GM12878 (cell line): ENCODE data around the gene RCN1. TPM values are rescaled to one million over a fixed set of nuclear protein-coding genes. Genes with fewer than 3 reads are reported as not detected.
A peak's percentile ranks its signal among the peaks of the same experiment; 100 is the strongest.

Experiments
- ATAC-seq: fragments of 200-7000 bp; cut with Tn5 transposase; 3 replicates; pipeline ENCODE4 v1.9.1; 2020; ENCODE audit warnings: mild to moderate bottlenecking, moderate library complexity
- BruUV-seq: library from RNA; stranded (reverse); fragments of 400-500 nt; replicated peaks from 2 replicates; lab custom pipeline; 2021; lab: Mats Ljungman, UMichigan
- CTCF ChIA-PET: fragments of 300-600 bp; sonication (Branson Sonifier 250); formaldehyde crosslinking; extraction: SDS; loops from one replicate; lab custom pipeline; 2021; ENCODE audit warnings: inconsistent platforms; lab: Yijun Ruan, JAX
- POLR2A ChIA-PET: fragments of 350-600 bp; formaldehyde crosslinking; extraction: SDS; loops from one replicate; lab custom pipeline; 2021; ENCODE audit warnings: inconsistent platforms; lab: Charles Lee
- RAD21 ChIA-PET: fragments of 300-600 bp; sonication (Branson Sonifier 250); formaldehyde crosslinking; loops from one replicate; lab custom pipeline; 2023; ENCODE audit warnings: antibody characterized with exemption; ENCODE audit not compliant: unreplicated experiment; lab: Charles Lee
- SMC1A ChIA-PET: fragments of 300-600 bp; sonication (Branson Sonifier 250); formaldehyde crosslinking; loops from one replicate; lab custom pipeline; 2023; ENCODE audit not compliant: unreplicated experiment, uncharacterized antibody; lab: Charles Lee
- DNase-seq: peaks from one replicate; pipeline ENCODE4 v3.0.0-alpha.2; 2011; ENCODE audit warnings: low read depth, low spot score
- FAIRE-seq: peaks from 3 replicates; lab custom pipeline; 2011; peaks lifted over from hg19 to GRCh38; lab: Jason Lieb, UNC
- H2AFZ ChIP-seq: 2 replicates; pipeline ENCODE4 v1.6.0; 2011; ENCODE audit warnings: low read depth, low read length, control low read depth; ENCODE audit not compliant: control insufficient read depth
- H3K27ac ChIP-seq: 2 replicates; pipeline ENCODE4 v1.5.1; 2011; ENCODE audit warnings: control low read depth; ENCODE audit not compliant: control insufficient read depth, insufficient read depth
- H3K27me3 ChIP-seq, 2 experiments: replicated peaks in 1 of 2; 2 replicates each; pipeline versions ENCODE4 v1.6.0 to v1.6.1; 2011; ENCODE audit warnings: low read length in 1 of 2; ENCODE audit not compliant: control insufficient read depth in 2 of 2, insufficient read depth in 2 of 2
- H3K36me3 ChIP-seq, 2 experiments: 2 replicates each; pipeline ENCODE4 v1.5.1; 2011; ENCODE audit warnings: low read length in 1 of 2; ENCODE audit not compliant: control insufficient read depth in 2 of 2, insufficient read depth in 2 of 2
- H3K4me1 ChIP-seq: 2 replicates; pipeline ENCODE4 v1.6.1; 2011; ENCODE audit warnings: mild to moderate bottlenecking, low read length, moderate library complexity, mixed read lengths; ENCODE audit not compliant: control insufficient read depth, insufficient read depth
- H3K4me2 ChIP-seq: 2 replicates; pipeline ENCODE4 v1.6.0; 2011; ENCODE audit warnings: control low read depth; ENCODE audit not compliant: control insufficient read depth, insufficient read depth
- H3K4me3 ChIP-seq: fragments of 200-600 bp; sonication (generic); 2 replicates; pipeline ENCODE4 v1.5.1; 2016
- H3K79me2 ChIP-seq: 2 replicates; pipeline ENCODE4 v1.6.0; 2011; ENCODE audit warnings: low read length; ENCODE audit not compliant: control insufficient read depth, insufficient read depth
- H3K9ac ChIP-seq: 2 replicates; pipeline ENCODE4 v1.8.0; 2011; ENCODE audit warnings: low read length, control low read depth, mixed read lengths; ENCODE audit not compliant: control insufficient read depth, insufficient read depth
- H3K9me3 ChIP-seq: replicated peaks from 3 replicates; pipeline ENCODE4 v1.5.1; 2011; ENCODE audit warnings: mild to moderate bottlenecking, low read length; ENCODE audit not compliant: control insufficient read depth, insufficient read depth
- H4K20me1 ChIP-seq: 2 replicates; pipeline ENCODE4 v1.6.0; 2011; ENCODE audit not compliant: control insufficient read depth, insufficient read depth
- ATF7 ChIP-seq: fragments of 450-650 bp; IDR thresholded peaks from 2 replicates; pipeline ENCODE4 v1.6.1; 2016; ENCODE audit warnings: low read depth, mild to moderate bottlenecking
- CEBPZ ChIP-seq: fragments of 150-350 bp; IDR thresholded peaks from 2 replicates; pipeline ENCODE4 v1.6.1; 2016; ENCODE audit warnings: low read depth, low read length
- CREM ChIP-seq: IDR thresholded peaks from 2 replicates; pipeline ENCODE4 v1.6.1; 2014; ENCODE audit warnings: antibody characterized with exemption, low read depth
- ETV6 ChIP-seq, 2 experiments: fragments of 450-650 bp in 1 of 2; IDR thresholded peaks in 1 of 2; conservative IDR thresholded peaks in 1 of 2; 2 replicates each; pipeline ENCODE4 v1.6.1; 2014; ENCODE audit warnings: antibody characterized with exemption in 1 of 2, borderline replicate concordance in 1 of 2, low read depth in 1 of 2, mild to moderate bottlenecking in 1 of 2, moderate library complexity in 1 of 2
- FOXK2 ChIP-seq: fragments of 450-650 bp; IDR thresholded peaks from 2 replicates; pipeline ENCODE4 v1.6.1; 2017; ENCODE audit warnings: mild to moderate bottlenecking, moderate library complexity
- NFYA ChIP-seq: IDR thresholded peaks from 2 replicates; pipeline ENCODE4 v1.6.1; 2011; ENCODE audit warnings: low read depth, mild to moderate bottlenecking, low read length, improper control_type of control experiment, borderline replicate concordance
- PAX5 ChIP-seq: IDR thresholded peaks from 2 replicates; pipeline ENCODE4 v1.6.1; 2011; ENCODE audit warnings: low read depth, low read length, borderline replicate concordance
- PML ChIP-seq: IDR thresholded peaks from 2 replicates; pipeline ENCODE4 v1.6.1; 2012; ENCODE audit warnings: low read length, inconsistent platforms
- SKIL ChIP-seq: fragments of 450-650 bp; IDR thresholded peaks from 2 replicates; pipeline ENCODE4 v1.6.1; 2017; ENCODE audit warnings: mild to moderate bottlenecking, low read depth, inconsistent platforms; ENCODE audit not compliant: poor library complexity, severe bottlenecking
- TARDBP ChIP-seq: IDR thresholded peaks from 2 replicates; pipeline ENCODE4 v1.6.1; 2016; ENCODE audit warnings: borderline replicate concordance
- WGBS: methylation state at CpG from one replicate; pipeline ENCODE4 v1.1.6; 2016; ENCODE audit warnings: low lambda C conversion rate; ENCODE audit not compliant: insufficient replicate concordance, insufficient coverage; ENCODE audit errors: missing lambda C conversion rate; 5-methylcytosine and 5-hydroxymethylcytosine counted together
- in situ Hi-C: fragments of 300-500 bp; cut with MboI; formaldehyde crosslinking; loops from 9 replicates; pipeline ENCODE4 v1.14.3; 2018; ENCODE audit warnings: mixed read lengths
- intact Hi-C: fragments of 100-400 bp; cut with micrococcal nuclease; formaldehyde crosslinking; loops from one replicate; pipeline ENCODE4 v1.14.2; 2022; ENCODE audit not compliant: unreplicated experiment
- polyA plus RNA-seq, 11 experiments: library from polyadenylated mRNA; depleted of rRNA in 4 of 11; unstranded in 6 of 11; stranded (reverse) in 5 of 11; fragments of >200 nt; fragmentation: Nextera tagmentation in 4 of 11; fragmentation: Illumina TruSeq in 1 of 11; extraction: Ambion mirVana in 4 of 11; extraction: Trizol in 1 of 11; gene quantifications; 1 replicate in 1 of 11; 2 replicates in 10 of 11; pipeline versions ENCODE4 v1.2.1 to v1.2.3, GENCODE V29; 2011 to 2016; ENCODE audit warnings: inconsistent platforms in 2 of 11, missing spikeins in 2 of 11, low read depth in 1 of 11
- total RNA-seq, 4 experiments: library from RNA; depleted of rRNA in 3 of 4; stranded (reverse); fragments of >200 nt in 3 of 4; fragmentation: Illumina TruSeq in 1 of 4; extraction: Trizol in 1 of 4; gene quantifications; 2 replicates each; pipeline versions ENCODE4 v1.2.1 to v1.2.3, GENCODE V29; 2013 to 2021
- TF ChIP-seq, protein P1 (sequence below): IDR thresholded peaks from 2 replicates; pipeline ENCODE4 v1.6.1; 2011; ENCODE audit warnings: borderline replicate concordance, low read depth, mild to moderate bottlenecking, moderate library complexity, low read length; ENCODE audit not compliant: insufficient read depth, poor library complexity, severe bottlenecking
- TF ChIP-seq, protein P2 (sequence below), 3 experiments: IDR thresholded peaks in 2 of 3; conservative IDR thresholded peaks in 1 of 3; 2 replicates each; pipeline ENCODE4 v1.5.1; 2011; ENCODE audit warnings: low read depth in 3 of 3, low read length in 3 of 3, mild to moderate bottlenecking in 3 of 3, control low read depth in 2 of 3, moderate library complexity in 2 of 3, inconsistent platforms in 1 of 3, mixed read lengths in 1 of 3; ENCODE audit not compliant: control insufficient read depth in 2 of 3, insufficient read depth in 1 of 3; ENCODE audit errors: extremely low read depth in 1 of 3

RCN1 gene
- total and polyA plus RNA-seq, 10 of the 15 experiments (the other 5 are each of a cell fraction or from before 2014, with no cell fraction given), result 17.6 to 76.7 (median 56.4) TPM

- peak overlapping the region; percentile 82 for H3K27ac ChIP-seq
- H3K4me3 ChIP-seq, result peak overlapping the region; percentile 33
- peaks cover 6 to 25% of the 10 kb centered on the region in 2 experiments for H3K36me3 ChIP-seq
- in situ Hi-C loops (no loop called here), intact Hi-C loops (loop anchor here (1.0 to 2.0 kb wide), 3 partner anchors 13 to 53 kb away; no protein-coding TSS in a partner anchor)
- CTCF ChIA-PET, result interaction anchor here (1.0 to 1.7 kb wide), 7 partner anchors 10 to 70 kb away, joined by 3 to 7 read pairs (median 4); no protein-coding TSS in a partner anchor
- H3K79me2 ChIP-seq, result peaks cover 4% of the 10 kb centered on the region; the same call in 1 of the 2 replicates
- H4K20me1 ChIP-seq, result no peaks in the 10 kb centered on the region
- SMC1A ChIA-PET, result interaction anchor here (1.0 to 2.6 kb wide), 12 partner anchors 9 to 424 kb away, joined by 3 to 8 read pairs (median 5); partner anchors contain the start of gene RCN1
- RAD21 ChIA-PET, result interaction anchor here (0.6 to 3.0 kb wide), 5 partner anchors 15 to 115 kb away, joined by 3 to 16 read pairs (median 4); partner anchors contain the start of gene RCN1
- H3K4me2 ChIP-seq, result peak overlapping the region; percentile 51
- WGBS, result 14% methylated on average over 7 of the region's 7 CpGs
- peaks cover 22% of the 10 kb centered on the region for H3K4me1 ChIP-seq
- DNase-seq (peak; percentile 81), ATAC-seq (peak; percentile 91), FAIRE-seq (peak; percentile 88)
- H2AFZ ChIP-seq, result no peak overlapping the region
- POLR2A ChIA-PET, result interaction anchor here (1.2 to 1.7 kb wide), 3 partner anchors 15 to 48 kb away, joined by 5 to 10 read pairs (median 6); partner anchors contain the start of gene RCN1
- no peaks in the 10 kb centered on the region for H3K9me3 ChIP-seq
- peak overlapping the region; percentile 60 for H3K9ac ChIP-seq
- BruUV-seq, result no TSS peak
- H3K27me3 ChIP-seq, result no peaks in the 10 kb centered on the region
- TF ChIP-seq SKIL, result peak; percentile 89
- TF ChIP-seq, protein P1, sequence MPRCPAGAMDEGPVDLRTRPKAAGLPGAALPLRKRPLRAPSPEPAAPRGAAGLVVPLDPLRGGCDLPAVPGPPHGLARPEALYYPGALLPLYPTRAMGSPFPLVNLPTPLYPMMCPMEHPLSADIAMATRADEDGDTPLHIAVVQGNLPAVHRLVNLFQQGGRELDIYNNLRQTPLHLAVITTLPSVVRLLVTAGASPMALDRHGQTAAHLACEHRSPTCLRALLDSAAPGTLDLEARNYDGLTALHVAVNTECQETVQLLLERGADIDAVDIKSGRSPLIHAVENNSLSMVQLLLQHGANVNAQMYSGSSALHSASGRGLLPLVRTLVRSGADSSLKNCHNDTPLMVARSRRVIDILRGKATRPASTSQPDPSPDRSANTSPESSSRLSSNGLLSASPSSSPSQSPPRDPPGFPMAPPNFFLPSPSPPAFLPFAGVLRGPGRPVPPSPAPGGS, result peak; percentile 94
- TF ChIP-seq, protein P2, sequence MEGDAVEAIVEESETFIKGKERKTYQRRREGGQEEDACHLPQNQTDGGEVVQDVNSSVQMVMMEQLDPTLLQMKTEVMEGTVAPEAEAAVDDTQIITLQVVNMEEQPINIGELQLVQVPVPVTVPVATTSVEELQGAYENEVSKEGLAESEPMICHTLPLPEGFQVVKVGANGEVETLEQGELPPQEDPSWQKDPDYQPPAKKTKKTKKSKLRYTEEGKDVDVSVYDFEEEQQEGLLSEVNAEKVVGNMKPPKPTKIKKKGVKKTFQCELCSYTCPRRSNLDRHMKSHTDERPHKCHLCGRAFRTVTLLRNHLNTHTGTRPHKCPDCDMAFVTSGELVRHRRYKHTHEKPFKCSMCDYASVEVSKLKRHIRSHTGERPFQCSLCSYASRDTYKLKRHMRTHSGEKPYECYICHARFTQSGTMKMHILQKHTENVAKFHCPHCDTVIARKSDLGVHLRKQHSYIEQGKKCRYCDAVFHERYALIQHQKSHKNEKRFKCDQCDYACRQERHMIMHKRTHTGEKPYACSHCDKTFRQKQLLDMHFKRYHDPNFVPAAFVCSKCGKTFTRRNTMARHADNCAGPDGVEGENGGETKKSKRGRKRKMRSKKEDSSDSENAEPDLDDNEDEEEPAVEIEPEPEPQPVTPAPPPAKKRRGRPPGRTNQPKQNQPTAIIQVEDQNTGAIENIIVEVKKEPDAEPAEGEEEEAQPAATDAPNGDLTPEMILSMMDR (IDR thresholded peaks at IDR 0.05 in 2 of 3, conservative IDR thresholded peaks at IDR 0.05 in 1 of 3; ENCODE audit: control insufficient read depth in 2 of 3, extremely low read depth in 1 of 3, insufficient read depth in 1 of 3, low read depth in 3 of 3, low read length in 3 of 3), result no peak
- peak in 1 of 2 experiments; percentile 80; a peak in 2 of 4 replicates for TF ChIP-seq ETV6 (conservative IDR thresholded peaks at IDR 0.05 in 1 of 2, IDR thresholded peaks at IDR 0.05 in 1 of 2; ENCODE audit: borderline replicate concordance in 1 of 2, low read depth in 1 of 2)
- TF ChIP-seq CEBPZ, result no peak
- peak; percentile 64; the same call in 1 of the 2 replicates for TF ChIP-seq PML
- peak; percentile 40; the same call in 1 of the 2 replicates for TF ChIP-seq ATF7
- TF ChIP-seq PAX5, result peak; percentile 86; the same call in 1 of the 2 replicates
- peak; percentile 80 for TF ChIP-seq CREM
- TF ChIP-seq TARDBP, result no peak
- TF ChIP-seq NFYA, result no peak
- no peak for TF ChIP-seq FOXK2
Measured at GRCh38 chr11:32105871-32106560, 15.1 kb downstream of the RCN1 start.
